NCI-H774 (cell line): Measurements from ENCODE around the gene EFNA1.
"Not testable (repeated sequence)": the region's sequence is repeated elsewhere in the genome, so short reads cannot be mapped to it uniquely, and the experiment has no call there.

Source experiments
- DNase-seq: peaks from one replicate; lab custom pipeline; 2025; lab: John Stamatoyannopoulos, UW

Gene EFNA1

GRCh38 chr1:155158991-155159390, 31.3 kb downstream of the EFNA1 start:
- DNase-seq, result no peak

- DNase-seq, result no peak
Observed at GRCh38 chr1:155160128-155160527, 32.5 kb downstream of the EFNA1 start.

- DNase-seq, result not testable (repeated sequence)
Observed at GRCh38 chr1:155162631-155163030, 35.0 kb downstream of the EFNA1 start.

GRCh38 chr1:155163785-155164184, 36.1 kb downstream of the EFNA1 start:
- not testable (repeated sequence) for DNase-seq

GRCh38 chr1:155164625-155165024, 36.9 kb downstream of the EFNA1 start:
- not testable (repeated sequence) for DNase-seq

- no peak for DNase-seq
Observed at GRCh38 chr1:155166051-155166470, 38.4 kb downstream of the EFNA1 start.

GRCh38 chr1:155166471-155167165, 38.9 kb downstream of the EFNA1 start:
- no peak for DNase-seq

GRCh38 chr1:155167166-155168104, 39.8 kb downstream of the EFNA1 start:
- DNase-seq, result peak; percentile 84

GRCh38 chr1:155168105-155168445, 40.4 kb downstream of the EFNA1 start:
- DNase-seq, result not testable (repeated sequence)

- no peak for DNase-seq
Observed at GRCh38 chr1:155168456-155169210, 41.0 kb downstream of the EFNA1 start.

GRCh38 chr1:155169541-155169940, 41.9 kb downstream of the EFNA1 start:
- DNase-seq, result no peak

- no peak for DNase-seq
Observed at GRCh38 chr1:155170101-155170785, 42.6 kb downstream of the EFNA1 start.

- DNase-seq, result no peak
Observed at GRCh38 chr1:155170806-155171205, 43.1 kb downstream of the EFNA1 start.

GRCh38 chr1:155171836-155172731, 44.4 kb downstream of the EFNA1 start:
- no peak for DNase-seq

- peak; percentile 97 for DNase-seq
Observed at GRCh38 chr1:155172732-155173477, 45.2 kb downstream of the EFNA1 start, which contains the start of gene KRTCAP2. Gene KRTCAP2, minus strand, starts transcription at chr1:155173304. Its CDS starts 80 bp downstream, at chr1:155173224.

- DNase-seq, result peak; percentile 67
Observed at GRCh38 chr1:155173478-155174323, 46.0 kb downstream of the EFNA1 start, which contains the start of gene TRIM46. Gene TRIM46, plus strand, starts transcription at chr1:155173849. Its CDS starts 118 bp downstream, at chr1:155173967.

- DNase-seq, result peak; percentile 55
Observed at GRCh38 chr1:155174324-155175280, 46.9 kb downstream of the EFNA1 start.
